HepG2 (cell line): ENCODE measurements around the gene TRMU. TPM values are rescaled to one million over a fixed set of nuclear protein-coding genes. Genes with fewer than 3 reads are reported as not detected.

Experiments
- BCL6 ChIP-seq: IDR thresholded peaks from 2 replicates; pipeline ENCODE4 v1.6.1; 2016; ENCODE audit warnings: missing genetic modification reagents, missing compliant biosample characterization
- HNF4G ChIP-seq, 2 experiments: sonication (generic) in 1 of 2; formaldehyde crosslinking in 1 of 2; IDR thresholded peaks; 2 replicates each; pipeline versions ENCODE4 v1.4.0 to v1.6.1; 2011 to 2020; ENCODE audit warnings: borderline replicate concordance in 2 of 2, low read depth in 2 of 2, mild to moderate bottlenecking in 2 of 2, low read length in 1 of 2, missing genetic modification reagents in 1 of 2, moderate library complexity in 1 of 2
- KDM5A ChIP-seq: fragments of 200-600 bp; sonication (generic); IDR thresholded peaks from 2 replicates; pipeline ENCODE4 v1.7.0; 2018; ENCODE audit warnings: antibody characterized with exemption, mild to moderate bottlenecking, low read length, borderline replicate concordance
- KDM6A ChIP-seq: IDR thresholded peaks from 2 replicates; pipeline ENCODE4 v1.6.1; 2016; ENCODE audit warnings: low read depth
- MTA1 ChIP-seq: sonication (generic); formaldehyde crosslinking; IDR thresholded peaks from 2 replicates; pipeline ENCODE4 v1.4.0; 2020; ENCODE audit warnings: missing genetic modification reagents, mild to moderate bottlenecking, borderline replicate concordance
- SP4 ChIP-seq: sonication (generic); formaldehyde crosslinking; IDR thresholded peaks from 2 replicates; pipeline ENCODE4 v1.8.1; 2023; ENCODE audit warnings: mild to moderate bottlenecking, missing genetic modification reagents
- ZNF430 ChIP-seq: sonication (generic); formaldehyde crosslinking; IDR thresholded peaks from 2 replicates; pipeline ENCODE4 v1.9.0; 2021; ENCODE audit warnings: mild to moderate bottlenecking, missing genetic modification reagents
- ZNF451 ChIP-seq: sonication (generic); formaldehyde crosslinking; IDR thresholded peaks from 2 replicates; pipeline ENCODE4 v1.5.0; 2020; ENCODE audit warnings: mild to moderate bottlenecking, missing genetic modification reagents
- ZNF703 ChIP-seq: sonication (generic); formaldehyde crosslinking; IDR thresholded peaks from 2 replicates; pipeline ENCODE4 v1.5.1; 2020; ENCODE audit warnings: missing genetic modification reagents, mild to moderate bottlenecking, moderate library complexity, borderline replicate concordance
- ZSCAN21 ChIP-seq: sonication (generic); formaldehyde crosslinking; IDR thresholded peaks from 2 replicates; pipeline ENCODE4 v1.8.0; 2022; ENCODE audit warnings: mild to moderate bottlenecking, missing genetic modification reagents, moderate library complexity, borderline replicate concordance
- polyA plus RNA-seq, 8 experiments: library from polyadenylated mRNA; depleted of rRNA in 3 of 8; stranded (reverse) in 7 of 8; unstranded in 1 of 8; fragments of >200 nt; fragmentation: Illumina TruSeq in 4 of 8; extraction: Trizol in 4 of 8; gene quantifications; 2 replicates each; pipeline versions ENCODE4 v1.2.1 to v1.2.3, GENCODE V29; 2011 to 2016; ENCODE audit warnings: low read depth in 4 of 8, missing spikeins in 1 of 8, mixed read lengths in 1 of 8; ENCODE audit not compliant: insufficient read depth in 1 of 8
- total RNA-seq, 5 experiments: library from RNA; depleted of rRNA; stranded (reverse); fragments of >200 nt; fragmentation: Illumina TruSeq; extraction: Trizol; gene quantifications; 2 replicates each; pipeline ENCODE4 v1.2.3, GENCODE V29; 2016; ENCODE audit warnings: low read depth in 1 of 5
- TF ChIP-seq, protein P1 (sequence below): sonication (generic); formaldehyde crosslinking; IDR thresholded peaks from 2 replicates; pipeline ENCODE4 v1.5.1; 2020; ENCODE audit warnings: mild to moderate bottlenecking, moderate library complexity, missing genetic modification reagents
- TF ChIP-seq, protein P2 (sequence below): sonication (generic); formaldehyde crosslinking; IDR thresholded peaks from 2 replicates; pipeline ENCODE4 v1.4.0; 2020; ENCODE audit warnings: missing genetic modification reagents
- TF ChIP-seq, protein P3 (sequence below): IDR thresholded peaks from 2 replicates; pipeline ENCODE4 v1.6.1; 2016; ENCODE audit warnings: mild to moderate bottlenecking
- TF ChIP-seq, protein P4 (sequence below): sonication (generic); formaldehyde crosslinking; conservative IDR thresholded peaks from 2 replicates; pipeline ENCODE4 v1.5.0; 2020; ENCODE audit warnings: missing genetic modification reagents

TRMU gene
- total and polyA plus RNA-seq, 2 of the 13 experiments (the other 11 are each of a cell fraction or from before 2014, with no cell fraction given), result 31.0 to 50.2 TPM

DNA sequence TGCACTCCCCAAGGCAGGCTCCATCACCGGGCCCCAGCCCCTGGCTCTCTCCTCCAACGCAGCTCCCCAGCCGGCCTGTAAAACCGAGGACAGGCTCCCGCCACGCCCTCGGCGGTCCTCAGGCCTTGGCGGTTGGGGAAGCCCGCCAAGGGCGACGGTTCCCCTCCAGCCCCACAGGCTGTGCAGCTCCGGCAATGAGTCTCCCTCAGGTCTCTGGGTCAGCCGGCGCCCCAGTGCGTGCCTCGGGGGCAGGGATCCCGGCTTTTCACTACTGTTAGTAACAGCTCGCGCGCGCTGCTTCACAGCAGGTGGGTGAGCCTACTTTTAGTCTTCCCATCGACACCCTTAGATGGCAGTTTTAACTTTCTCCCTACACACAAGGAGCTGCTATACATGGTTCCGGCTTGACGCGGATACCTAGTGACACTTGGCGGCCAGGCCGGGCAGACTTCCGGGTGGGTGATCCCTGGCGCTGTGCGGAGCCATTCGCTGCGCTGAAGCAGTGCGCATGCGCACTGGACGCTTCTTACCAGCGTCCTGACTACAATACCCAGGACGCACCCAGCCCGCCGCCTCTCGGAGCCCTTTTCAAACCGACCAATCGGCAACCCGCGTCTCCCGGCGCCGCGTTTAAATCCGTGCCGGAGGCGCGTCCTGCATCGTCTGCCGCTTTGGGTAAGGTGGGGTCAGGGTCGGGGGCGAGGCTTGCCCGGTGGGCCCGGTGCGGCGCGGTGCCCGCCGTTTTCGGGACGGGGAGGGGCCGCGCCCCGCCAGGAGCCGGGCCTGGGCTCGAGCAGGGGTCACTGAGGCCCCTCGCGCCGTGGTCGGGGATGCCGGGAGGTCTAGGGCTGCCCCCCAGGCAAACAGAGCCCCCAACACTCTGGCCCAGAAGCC, 39.0 kb upstream of the TRMU start, which contains the start of gene GTSE1 (continued):
- TF ChIP-seq, protein P1, sequence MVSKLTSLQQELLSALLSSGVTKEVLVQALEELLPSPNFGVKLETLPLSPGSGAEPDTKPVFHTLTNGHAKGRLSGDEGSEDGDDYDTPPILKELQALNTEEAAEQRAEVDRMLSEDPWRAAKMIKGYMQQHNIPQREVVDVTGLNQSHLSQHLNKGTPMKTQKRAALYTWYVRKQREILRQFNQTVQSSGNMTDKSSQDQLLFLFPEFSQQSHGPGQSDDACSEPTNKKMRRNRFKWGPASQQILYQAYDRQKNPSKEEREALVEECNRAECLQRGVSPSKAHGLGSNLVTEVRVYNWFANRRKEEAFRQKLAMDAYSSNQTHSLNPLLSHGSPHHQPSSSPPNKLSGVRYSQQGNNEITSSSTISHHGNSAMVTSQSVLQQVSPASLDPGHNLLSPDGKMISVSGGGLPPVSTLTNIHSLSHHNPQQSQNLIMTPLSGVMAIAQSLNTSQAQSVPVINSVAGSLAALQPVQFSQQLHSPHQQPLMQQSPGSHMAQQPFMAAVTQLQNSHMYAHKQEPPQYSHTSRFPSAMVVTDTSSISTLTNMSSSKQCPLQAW, result peak; percentile 38; the same call in 1 of the 2 replicates
- TF ChIP-seq SP4 (CRISPR knock-in tag) (peak; percentile 26; the same call in 1 of the 2 replicates), ZSCAN21 (CRISPR knock-in tag) (peak; percentile 98), HNF4G (IDR thresholded peaks at IDR 0.05; ENCODE audit: borderline replicate concordance, low read depth, low read length) (no peak), HNF4G (CRISPR knock-in tag; IDR thresholded peaks at IDR 0.05; ENCODE audit: borderline replicate concordance, low read depth) (no peak), BCL6 (no peak), ZNF430 (CRISPR knock-in tag) (peak; percentile 69), KDM5A (peak; percentile 66), MTA1 (CRISPR knock-in tag) (no peak), KDM6A (CRISPR knock-in tag) (no peak), ZNF703 (CRISPR knock-in tag) (no peak), ZNF451 (CRISPR knock-in tag) (peak; percentile 62; the same call in 1 of the 2 replicates)
- TF ChIP-seq, protein P2, sequence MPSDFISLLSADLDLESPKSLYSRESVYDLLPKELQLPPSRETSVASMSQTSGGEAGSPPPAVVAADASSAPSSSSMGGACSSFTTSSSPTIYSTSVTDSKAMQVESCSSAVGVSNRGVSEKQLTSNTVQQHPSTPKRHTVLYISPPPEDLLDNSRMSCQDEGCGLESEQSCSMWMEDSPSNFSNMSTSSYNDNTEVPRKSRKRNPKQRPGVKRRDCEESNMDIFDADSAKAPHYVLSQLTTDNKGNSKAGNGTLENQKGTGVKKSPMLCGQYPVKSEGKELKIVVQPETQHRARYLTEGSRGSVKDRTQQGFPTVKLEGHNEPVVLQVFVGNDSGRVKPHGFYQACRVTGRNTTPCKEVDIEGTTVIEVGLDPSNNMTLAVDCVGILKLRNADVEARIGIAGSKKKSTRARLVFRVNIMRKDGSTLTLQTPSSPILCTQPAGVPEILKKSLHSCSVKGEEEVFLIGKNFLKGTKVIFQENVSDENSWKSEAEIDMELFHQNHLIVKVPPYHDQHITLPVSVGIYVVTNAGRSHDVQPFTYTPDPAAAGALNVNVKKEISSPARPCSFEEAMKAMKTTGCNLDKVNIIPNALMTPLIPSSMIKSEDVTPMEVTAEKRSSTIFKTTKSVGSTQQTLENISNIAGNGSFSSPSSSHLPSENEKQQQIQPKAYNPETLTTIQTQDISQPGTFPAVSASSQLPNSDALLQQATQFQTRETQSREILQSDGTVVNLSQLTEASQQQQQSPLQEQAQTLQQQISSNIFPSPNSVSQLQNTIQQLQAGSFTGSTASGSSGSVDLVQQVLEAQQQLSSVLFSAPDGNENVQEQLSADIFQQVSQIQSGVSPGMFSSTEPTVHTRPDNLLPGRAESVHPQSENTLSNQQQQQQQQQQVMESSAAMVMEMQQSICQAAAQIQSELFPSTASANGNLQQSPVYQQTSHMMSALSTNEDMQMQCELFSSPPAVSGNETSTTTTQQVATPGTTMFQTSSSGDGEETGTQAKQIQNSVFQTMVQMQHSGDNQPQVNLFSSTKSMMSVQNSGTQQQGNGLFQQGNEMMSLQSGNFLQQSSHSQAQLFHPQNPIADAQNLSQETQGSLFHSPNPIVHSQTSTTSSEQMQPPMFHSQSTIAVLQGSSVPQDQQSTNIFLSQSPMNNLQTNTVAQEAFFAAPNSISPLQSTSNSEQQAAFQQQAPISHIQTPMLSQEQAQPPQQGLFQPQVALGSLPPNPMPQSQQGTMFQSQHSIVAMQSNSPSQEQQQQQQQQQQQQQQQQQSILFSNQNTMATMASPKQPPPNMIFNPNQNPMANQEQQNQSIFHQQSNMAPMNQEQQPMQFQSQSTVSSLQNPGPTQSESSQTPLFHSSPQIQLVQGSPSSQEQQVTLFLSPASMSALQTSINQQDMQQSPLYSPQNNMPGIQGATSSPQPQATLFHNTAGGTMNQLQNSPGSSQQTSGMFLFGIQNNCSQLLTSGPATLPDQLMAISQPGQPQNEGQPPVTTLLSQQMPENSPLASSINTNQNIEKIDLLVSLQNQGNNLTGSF (CRISPR knock-in tag), result 0 out of 2 replicates have a peak, but pooled peaks have one; percentile 22
- TF ChIP-seq, protein P3, sequence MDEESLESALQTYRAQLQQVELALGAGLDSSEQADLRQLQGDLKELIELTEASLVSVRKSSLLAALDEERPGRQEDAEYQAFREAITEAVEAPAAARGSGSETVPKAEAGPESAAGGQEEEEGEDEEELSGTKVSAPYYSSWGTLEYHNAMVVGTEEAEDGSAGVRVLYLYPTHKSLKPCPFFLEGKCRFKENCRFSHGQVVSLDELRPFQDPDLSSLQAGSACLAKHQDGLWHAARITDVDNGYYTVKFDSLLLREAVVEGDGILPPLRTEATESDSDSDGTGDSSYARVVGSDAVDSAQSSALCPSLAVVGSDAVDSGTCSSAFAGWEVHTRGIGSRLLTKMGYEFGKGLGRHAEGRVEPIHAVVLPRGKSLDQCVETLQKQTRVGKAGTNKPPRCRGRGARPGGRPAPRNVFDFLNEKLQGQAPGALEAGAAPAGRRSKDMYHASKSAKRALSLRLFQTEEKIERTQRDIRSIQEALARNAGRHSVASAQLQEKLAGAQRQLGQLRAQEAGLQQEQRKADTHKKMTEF (CRISPR knock-in tag), result peak; percentile 78; the same call in 1 of the 2 replicates
- TF ChIP-seq, protein P4, sequence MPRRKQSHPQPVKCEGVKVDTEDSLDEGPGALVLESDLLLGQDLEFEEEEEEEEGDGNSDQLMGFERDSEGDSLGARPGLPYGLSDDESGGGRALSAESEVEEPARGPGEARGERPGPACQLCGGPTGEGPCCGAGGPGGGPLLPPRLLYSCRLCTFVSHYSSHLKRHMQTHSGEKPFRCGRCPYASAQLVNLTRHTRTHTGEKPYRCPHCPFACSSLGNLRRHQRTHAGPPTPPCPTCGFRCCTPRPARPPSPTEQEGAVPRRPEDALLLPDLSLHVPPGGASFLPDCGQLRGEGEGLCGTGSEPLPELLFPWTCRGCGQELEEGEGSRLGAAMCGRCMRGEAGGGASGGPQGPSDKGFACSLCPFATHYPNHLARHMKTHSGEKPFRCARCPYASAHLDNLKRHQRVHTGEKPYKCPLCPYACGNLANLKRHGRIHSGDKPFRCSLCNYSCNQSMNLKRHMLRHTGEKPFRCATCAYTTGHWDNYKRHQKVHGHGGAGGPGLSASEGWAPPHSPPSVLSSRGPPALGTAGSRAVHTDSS (CRISPR knock-in tag), result no peak
